DND-41 (cell line): ENCODE data around the gene RSPH9.

ENCODE experiments used
- ATAC-seq: fragments of 200-7000 bp; cut with Tn5 transposase; 3 replicates; pipeline ENCODE4 v1.9.1; 2021; ENCODE audit warnings: low read depth; ENCODE audit not compliant: insufficient read depth
- DNase-seq: peaks from one replicate; pipeline ENCODE4 v3.0.0-alpha.2; 2020
- H2AFZ ChIP-seq: 2 replicates; pipeline ENCODE4 v1.6.0; 2012; ENCODE audit warnings: low read depth, low read length
- H3K27ac ChIP-seq: 2 replicates; pipeline ENCODE4 v1.5.1; 2012; ENCODE audit warnings: low read length, inconsistent platforms
- H3K27me3 ChIP-seq: fragments of 200-600 bp; sonication (generic); 2 replicates; pipeline ENCODE4 v1.6.0; 2012; ENCODE audit warnings: low read length, mild to moderate bottlenecking, inconsistent platforms; ENCODE audit not compliant: insufficient read depth, poor library complexity
- H3K36me3 ChIP-seq: 2 replicates; pipeline ENCODE4 v1.5.1; 2012; ENCODE audit warnings: low read length, inconsistent platforms; ENCODE audit not compliant: insufficient read depth
- H3K4me1 ChIP-seq: 2 replicates; pipeline ENCODE4 v1.5.1; 2012; ENCODE audit warnings: mild to moderate bottlenecking, low read length; ENCODE audit not compliant: insufficient read depth
- H3K4me2 ChIP-seq: 2 replicates; pipeline ENCODE4 v1.6.0; 2012; ENCODE audit warnings: mild to moderate bottlenecking, moderate library complexity, low read length, inconsistent platforms; ENCODE audit not compliant: insufficient read depth
- H3K4me3 ChIP-seq, 2 experiments: fragments of 200-600 bp in 1 of 2; shearing (Covaris generic) in 1 of 2; 2 replicates each; pipeline ENCODE4 v1.5.1; 2012 to 2016; ENCODE audit warnings: inconsistent platforms in 2 of 2, low read length in 2 of 2, mild to moderate bottlenecking in 2 of 2, low read depth in 1 of 2, moderate library complexity in 1 of 2
- H3K79me2 ChIP-seq: 2 replicates; pipeline ENCODE4 v1.6.0; 2012; ENCODE audit warnings: low read length, inconsistent platforms; ENCODE audit not compliant: insufficient read depth
- H3K9ac ChIP-seq: 2 replicates; pipeline ENCODE4 v1.6.0; 2012; ENCODE audit warnings: low read depth, mild to moderate bottlenecking, inconsistent platforms, low read length, moderate library complexity
- H3K9me3 ChIP-seq: 2 replicates; pipeline ENCODE4 v1.5.1; 2012; ENCODE audit warnings: low read length, moderate library complexity, mild to moderate bottlenecking, inconsistent platforms; ENCODE audit not compliant: insufficient read depth, severe bottlenecking
- H4K20me1 ChIP-seq: 2 replicates; pipeline ENCODE4 v1.6.0; 2012; ENCODE audit warnings: low read length; ENCODE audit not compliant: insufficient read depth
- CTCF ChIP-seq: IDR thresholded peaks from 2 replicates; pipeline ENCODE4 v1.5.1; 2012; ENCODE audit warnings: borderline replicate concordance, low read length, moderate library complexity, mild to moderate bottlenecking; ENCODE audit not compliant: poor library complexity, severe bottlenecking; ENCODE audit errors: extremely low read depth
- EZH2 ChIP-seq: IDR thresholded peaks from 3 replicates; pipeline ENCODE4 v1.6.1; 2012; ENCODE audit warnings: borderline replicate concordance, low read depth, mild to moderate bottlenecking, moderate library complexity, low read length, inconsistent platforms; ENCODE audit not compliant: severe bottlenecking

The RSPH9 gene

GRCh38 chr6:43634702-43635303 lies 10.0 kb upstream of the RSPH9 start:
- Histone ChIP-seq H3K4me1 (peaks cover 47% of the 10 kb centered on the region), H2AFZ (peak overlapping the region; percentile 81)

GRCh38 chr6:43635387-43636307 lies 9.2 kb upstream of the RSPH9 start, which contains the start of gene MAD2L1BP:
MAD2L1BP (plus strand) TSS chr6:43635840; CDS start chr6:43635876, 36 bp downstream.
- ATAC-seq: peak; percentile 85
- DNase-seq: peak; percentile 92
- peaks cover 33% of the 10 kb centered on the region for H3K36me3 ChIP-seq
- H3K4me2 ChIP-seq: peak within 1 kb of the TSS; percentile 64
- no peaks in the 10 kb centered on the region for H3K9me3 ChIP-seq
- H3K4me3 ChIP-seq: peak within 1 kb of the TSS; percentile 61 to 76
- TF ChIP-seq CTCF (no peak), EZH2 (no peak)
- H2AFZ ChIP-seq: peak within 1 kb of the TSS; percentile 81
- H3K9ac ChIP-seq: peak within 1 kb of the TSS; percentile 76
- H3K27me3 ChIP-seq: no peaks in the 10 kb centered on the region
- H4K20me1 ChIP-seq: peaks cover 13% of the 10 kb centered on the region
- peaks cover 48% of the 10 kb centered on the region for H3K4me1 ChIP-seq
- H3K79me2 ChIP-seq: peaks cover 50% of the 10 kb centered on the region
- peak within 1 kb of the TSS; percentile 86 for H3K27ac ChIP-seq

More at GRCh38 chr6:43634702-43635303, 10.0 kb upstream of the RSPH9 start:
- Histone ChIP-seq H3K9ac (peak overlapping the region; percentile 76), H4K20me1 (peaks cover 5% of the 10 kb centered on the region), H3K27ac (peak overlapping the region; percentile 86), H3K27me3 (no peaks in the 10 kb centered on the region), H3K79me2 (peaks cover 42% of the 10 kb centered on the region), H3K36me3 (peaks cover 25% of the 10 kb centered on the region), H3K9me3 (no peaks in the 10 kb centered on the region), H3K4me3 (peak overlapping the region in 1 of 2 experiments; percentile 76; a peak in 1 of 4 replicates), H3K4me2 (peak overlapping the region; percentile 64)
- DNase-seq: no peak
- no peak for TF ChIP-seq EZH2
- TF ChIP-seq CTCF: no peak
- no peak for ATAC-seq

GRCh38 chr6:43636308-43636659 lies 8.6 kb upstream of the RSPH9 start:
- ATAC-seq (peak; percentile 18), DNase-seq (peak; percentile 33)
- Histone ChIP-seq H4K20me1 (peaks cover 15% of the 10 kb centered on the region), H3K27ac (peak overlapping the region; percentile 86), H3K9me3 (no peaks in the 10 kb centered on the region), H2AFZ (peak overlapping the region; percentile 81), H3K4me3 (peak overlapping the region; percentile 61 to 76; a peak in 3 of 4 replicates), H3K4me2 (peak overlapping the region; percentile 64), H3K36me3 (peaks cover 39% of the 10 kb centered on the region), H3K79me2 (peaks cover 50% of the 10 kb centered on the region), H3K9ac (peak overlapping the region; percentile 76), H3K27me3 (no peaks in the 10 kb centered on the region), H3K4me1 (peaks cover 48% of the 10 kb centered on the region)
- no peak for TF ChIP-seq EZH2
- TF ChIP-seq CTCF: no peak
